Cardiac muscle cell (in vitro differentiated cells and primary cell): ENCODE results near the gene KIF12. TPM values are rescaled to one million over a fixed set of nuclear protein-coding genes. Genes with fewer than 3 reads are reported as not detected.

Source experiments
- DNase-seq, 2 donors: peaks; one replicate each; pipeline versions ENCODE4 v3.0.0 to v3.0.0-alpha.2; 2010 to 2017; ENCODE audit warnings: low read depth in 1 of 2, low spot score in 1 of 2
- H3K27ac ChIP-seq: fragments of 200-600 bp; sonication (generic); 2 replicates; pipeline ENCODE4 v1.5.1; 2016
- H3K27me3 ChIP-seq: fragments of 200-600 bp; sonication (generic); 2 replicates; pipeline ENCODE4 v1.6.0; 2016; ENCODE audit warnings: control low read depth
- H3K36me3 ChIP-seq: fragments of 200-600 bp; sonication (generic); 2 replicates; pipeline ENCODE4 v1.5.1; 2016; ENCODE audit warnings: control low read depth
- H3K4me1 ChIP-seq: fragments of 200-600 bp; sonication (generic); 2 replicates; pipeline ENCODE4 v1.8.1; 2017; ENCODE audit warnings: low read depth, mild to moderate bottlenecking, mixed run types
- H3K4me3 ChIP-seq: fragments of 200-600 bp; sonication (generic); 2 replicates; pipeline ENCODE4 v1.5.1; 2016; ENCODE audit warnings: mild to moderate bottlenecking
- H3K9me3 ChIP-seq: fragments of 200-600 bp; sonication (generic); 2 replicates; pipeline ENCODE4 v1.5.1; 2017; ENCODE audit warnings: low read depth, mild to moderate bottlenecking, control low read depth
- polyA plus RNA-seq: library from polyadenylated mRNA; unstranded; fragments of >200 nt; fragmentation: Nextera tagmentation; extraction: Ambion mirVana; gene quantifications from 2 replicates; pipeline ENCODE4 v1.2.1, GENCODE V29; 2016
- total RNA-seq: library from RNA; depleted of rRNA; stranded (reverse); fragments of >200 nt; gene quantifications from 2 replicates; pipeline ENCODE4 v1.2.3, GENCODE V29; 2016
- TF ChIP-seq, protein P1 (sequence below): IDR thresholded peaks from 2 replicates; pipeline ENCODE4 v1.5.1; 2012; ENCODE audit warnings: low read depth, mild to moderate bottlenecking, low read length

Gene KIF12
- total and polyA plus RNA-seq, 2 experiments from 2014 or later = 0.64 to 1.1 TPM

DNA sequence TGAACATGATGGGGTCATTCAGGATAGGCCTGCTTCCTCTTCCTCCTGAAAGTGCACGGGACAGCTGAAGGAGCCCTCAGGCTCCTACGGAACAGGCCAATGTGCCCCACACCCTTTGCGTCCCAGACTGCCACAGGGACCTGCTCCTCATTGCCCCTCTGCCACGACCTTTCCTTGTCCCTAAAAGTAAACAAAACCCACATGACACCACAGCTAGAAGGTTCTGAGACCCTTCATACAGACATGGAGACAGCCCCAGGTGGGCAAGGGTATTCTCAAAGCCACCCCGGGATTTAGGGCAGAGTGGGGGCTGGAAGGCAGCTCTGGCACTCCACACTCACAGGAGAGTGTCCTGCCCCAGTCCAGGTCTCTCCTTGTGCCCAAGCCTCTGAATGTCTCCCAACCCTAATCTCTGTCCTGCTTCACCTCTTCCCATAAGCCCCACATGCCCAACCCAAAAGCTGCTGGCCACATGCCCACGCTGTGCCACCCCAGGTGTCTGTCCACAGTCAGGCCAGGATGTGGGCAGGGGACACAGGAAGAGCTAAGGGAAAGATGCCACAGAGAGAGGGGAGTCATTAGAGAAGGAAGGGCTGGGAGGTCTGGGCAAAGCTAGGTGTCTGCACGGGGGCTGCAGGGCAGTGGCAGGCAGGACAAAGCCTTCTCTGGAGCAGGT is 21.8 kb downstream of the KIF12 start:
- no peak for DNase-seq
- TF ChIP-seq, protein P1, sequence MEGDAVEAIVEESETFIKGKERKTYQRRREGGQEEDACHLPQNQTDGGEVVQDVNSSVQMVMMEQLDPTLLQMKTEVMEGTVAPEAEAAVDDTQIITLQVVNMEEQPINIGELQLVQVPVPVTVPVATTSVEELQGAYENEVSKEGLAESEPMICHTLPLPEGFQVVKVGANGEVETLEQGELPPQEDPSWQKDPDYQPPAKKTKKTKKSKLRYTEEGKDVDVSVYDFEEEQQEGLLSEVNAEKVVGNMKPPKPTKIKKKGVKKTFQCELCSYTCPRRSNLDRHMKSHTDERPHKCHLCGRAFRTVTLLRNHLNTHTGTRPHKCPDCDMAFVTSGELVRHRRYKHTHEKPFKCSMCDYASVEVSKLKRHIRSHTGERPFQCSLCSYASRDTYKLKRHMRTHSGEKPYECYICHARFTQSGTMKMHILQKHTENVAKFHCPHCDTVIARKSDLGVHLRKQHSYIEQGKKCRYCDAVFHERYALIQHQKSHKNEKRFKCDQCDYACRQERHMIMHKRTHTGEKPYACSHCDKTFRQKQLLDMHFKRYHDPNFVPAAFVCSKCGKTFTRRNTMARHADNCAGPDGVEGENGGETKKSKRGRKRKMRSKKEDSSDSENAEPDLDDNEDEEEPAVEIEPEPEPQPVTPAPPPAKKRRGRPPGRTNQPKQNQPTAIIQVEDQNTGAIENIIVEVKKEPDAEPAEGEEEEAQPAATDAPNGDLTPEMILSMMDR = no peak
- H3K9me3 ChIP-seq = no peaks in the 10 kb centered on the region
- H3K27ac ChIP-seq = no peak overlapping the region
- H3K27me3 ChIP-seq = peaks cover 9% of the 10 kb centered on the region
- H3K4me1 ChIP-seq = no peaks in the 10 kb centered on the region
- no peaks in the 10 kb centered on the region for H3K36me3 ChIP-seq
- H3K4me3 ChIP-seq = no peak overlapping the region

- no peaks in the 10 kb centered on the region for H3K4me1 ChIP-seq
Measured at GRCh38 chr9:114076237-114077161, 22.6 kb downstream of the KIF12 start.

DNA sequence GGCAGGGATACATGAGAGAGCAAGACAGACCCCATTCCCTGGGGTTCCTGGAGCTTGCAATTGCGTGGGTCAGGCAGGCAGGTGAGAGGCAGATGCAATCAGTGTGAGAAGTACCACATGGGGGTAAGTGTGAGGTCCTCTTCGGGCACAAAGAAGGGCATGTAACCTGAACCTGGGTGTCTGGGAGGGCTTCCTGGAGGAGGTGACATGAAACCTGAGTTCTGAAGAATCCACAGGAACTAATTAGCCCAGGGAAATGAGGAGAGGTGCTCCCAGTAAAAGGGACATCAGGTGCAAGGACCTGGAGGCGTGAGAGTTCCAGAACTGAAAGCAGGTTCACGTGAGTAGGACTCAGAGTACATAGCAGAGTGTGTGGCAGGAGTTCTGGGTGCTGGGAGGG is 23.5 kb downstream of the KIF12 start:
- Histone ChIP-seq H3K4me1 (no peaks in the 10 kb centered on the region), H3K36me3 (no peaks in the 10 kb centered on the region), H3K9me3 (no peaks in the 10 kb centered on the region), H3K27me3 (peaks cover 9% of the 10 kb centered on the region), H3K4me3 (no peak overlapping the region), H3K27ac (no peak overlapping the region)
- no peak for DNase-seq
- TF ChIP-seq, protein P1 = no peak

More at GRCh38 chr9:114076237-114077161, 22.6 kb downstream of the KIF12 start:
- H3K27me3 ChIP-seq = peaks cover 9% of the 10 kb centered on the region
- no peak overlapping the region for H3K27ac ChIP-seq
- H3K9me3 ChIP-seq = no peaks in the 10 kb centered on the region
- no peak for DNase-seq
- H3K36me3 ChIP-seq = no peaks in the 10 kb centered on the region
- H3K4me3 ChIP-seq = no peak overlapping the region
- TF ChIP-seq, protein P1 = no peak

DNA sequence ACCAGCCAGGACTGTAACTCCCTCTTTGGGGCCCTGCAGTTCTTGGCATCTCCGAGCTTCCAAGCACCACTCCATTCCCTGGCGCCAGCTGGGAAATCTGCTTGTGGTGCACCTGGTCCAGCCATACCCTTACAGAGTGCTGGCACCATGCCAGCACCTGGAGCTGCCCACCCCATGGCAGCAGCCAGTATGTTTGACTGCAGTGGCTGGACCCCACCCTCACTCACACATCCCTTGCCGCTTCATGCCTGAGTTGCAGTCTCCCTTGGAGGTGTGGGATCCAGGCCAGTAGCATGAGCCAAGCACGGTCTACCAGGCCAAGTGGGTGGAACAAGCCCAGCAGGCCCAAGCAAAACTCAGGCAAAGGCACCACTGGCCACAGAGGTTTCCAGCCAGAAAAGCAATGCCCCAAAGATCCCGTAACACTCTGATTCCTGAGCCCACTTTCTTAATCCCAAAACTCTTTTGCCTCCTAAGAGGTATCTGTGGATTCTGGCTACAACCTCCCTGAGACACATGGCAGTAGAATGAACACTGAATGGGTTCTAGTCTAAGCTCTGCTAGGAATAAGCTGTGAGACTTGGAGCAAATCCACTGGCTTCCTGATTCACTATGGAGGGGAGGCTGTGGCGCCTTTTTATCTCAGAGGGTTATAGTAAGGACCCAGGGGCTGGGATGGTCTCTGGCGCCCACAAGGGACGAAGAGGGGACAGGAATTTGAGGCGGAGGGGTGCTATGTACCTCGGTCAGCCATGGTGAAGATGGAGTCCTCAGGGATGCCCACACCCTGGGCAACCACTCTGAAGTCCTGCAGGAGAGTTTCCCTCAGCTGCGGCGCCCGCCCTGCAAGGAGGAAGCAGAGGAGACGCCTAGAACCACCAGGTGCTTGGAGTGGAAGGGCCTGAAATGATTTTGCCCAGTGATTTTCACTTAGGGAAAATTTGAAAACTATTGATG is 26.6 kb downstream of the KIF12 start:
- Histone ChIP-seq H3K27ac (no peak overlapping the region), H3K36me3 (no peaks in the 10 kb centered on the region), H3K4me1 (no peaks in the 10 kb centered on the region), H3K4me3 (no peak overlapping the region), H3K9me3 (no peaks in the 10 kb centered on the region), H3K27me3 (peaks cover 9% of the 10 kb centered on the region)
- TF ChIP-seq, protein P1 = no peak
- peak in 1 of 2 donors; percentile 57 for DNase-seq

DNA sequence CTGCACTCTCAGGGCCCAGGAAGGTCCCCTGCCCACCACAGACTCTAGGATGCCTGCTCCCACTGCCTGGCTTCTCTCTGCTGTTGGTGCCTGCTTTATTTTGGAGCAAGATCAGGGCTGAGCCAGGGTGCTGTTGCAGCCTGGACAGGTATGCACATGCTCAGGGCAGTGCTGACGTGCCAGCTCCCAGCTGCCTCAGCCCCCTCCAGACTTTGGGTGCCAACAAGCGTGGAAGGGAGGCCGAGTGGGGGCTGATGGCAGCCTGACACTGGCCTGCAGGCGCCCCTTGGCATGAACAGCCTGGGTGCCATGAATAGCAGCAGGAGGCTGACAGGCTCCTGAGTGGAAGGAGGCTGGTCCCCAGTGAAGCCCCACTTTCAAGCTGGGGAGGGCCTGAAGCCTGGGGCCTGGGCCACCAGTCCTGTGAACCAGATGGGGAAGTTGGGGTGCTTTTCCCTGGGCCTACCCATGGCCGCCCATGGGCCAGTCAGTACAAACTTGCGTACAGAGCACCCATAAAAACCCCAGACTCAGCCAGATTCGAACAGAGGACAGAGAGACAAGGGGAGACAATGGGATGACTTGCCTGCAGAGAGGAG is 27.8 kb downstream of the KIF12 start:
- Histone ChIP-seq H3K36me3 (no peaks in the 10 kb centered on the region), H3K4me3 (no peak overlapping the region), H3K27me3 (peaks cover 9% of the 10 kb centered on the region), H3K4me1 (no peaks in the 10 kb centered on the region), H3K27ac (no peak overlapping the region), H3K9me3 (no peaks in the 10 kb centered on the region)
- TF ChIP-seq, protein P1 = no peak
- DNase-seq = no peak
